Tibial nerve (tissue), 4 donors: ENCODE results near the gene RINL. TPM values are rescaled to one million over a fixed set of nuclear protein-coding genes. Genes with fewer than 3 reads are reported as not detected.

Source experiments
- DNase-seq, 2 donors: peaks; one replicate each; pipeline ENCODE4 v3.0.0-alpha.2; 2019; ENCODE audit warnings: low spot score in 2 of 2
- H3K27ac ChIP-seq, 4 donors: fragments of 200-600 bp; sonication (generic) in 3 of 4; one replicate each; pipeline ENCODE4 v1.5.1; 2017 to 2019; ENCODE audit warnings: mild to moderate bottlenecking in 1 of 4
- H3K27me3 ChIP-seq, 2 donors: fragments of 200-600 bp; sonication (generic) in 1 of 2; one replicate each; pipeline versions ENCODE4 v1.5.1 to v1.6.0; 2017 to 2019
- H3K36me3 ChIP-seq, 3 donors: fragments of 200-600 bp; sonication (generic); one replicate each; pipeline ENCODE4 v1.5.1; 2018 to 2019
- H3K4me1 ChIP-seq, 4 donors: fragments of 200-600 bp; sonication (generic) in 3 of 4; one replicate each; pipeline ENCODE4 v1.5.1; 2017 to 2019
- H3K4me3 ChIP-seq, 4 donors: fragments of 200-600 bp; sonication (generic) in 3 of 4; one replicate each; pipeline ENCODE4 v1.5.1; 2017 to 2019; ENCODE audit warnings: mild to moderate bottlenecking in 1 of 4, moderate library complexity in 1 of 4
- H3K9me3 ChIP-seq, 4 donors: fragments of 200-600 bp; sonication (generic) in 3 of 4; one replicate each; pipeline ENCODE4 v1.5.1; 2017 to 2019
- CTCF ChIP-seq, 5 experiments: fragments of 200-600 bp in 3 of 5; fragments of 450-650 bp in 2 of 5; sonication (generic) in 3 of 5; IDR thresholded peaks; one replicate each; pipeline ENCODE4 v1.5.1; 2016 to 2019; ENCODE audit warnings: antibody characterized with exemption in 5 of 5, mild to moderate bottlenecking in 3 of 5, moderate library complexity in 2 of 5
- EP300 ChIP-seq, 2 donors: sonication (generic); formaldehyde crosslinking; IDR thresholded peaks; one replicate each; pipeline ENCODE4 v1.6.1; 2017; ENCODE audit warnings: antibody characterized with exemption in 2 of 2, mild to moderate bottlenecking in 1 of 2
- POLR2A ChIP-seq, 2 donors: fragments of 450-650 bp; IDR thresholded peaks; one replicate each; pipeline ENCODE4 v1.6.1; 2017; ENCODE audit warnings: antibody characterized with exemption in 2 of 2, mild to moderate bottlenecking in 2 of 2, moderate library complexity in 2 of 2
- WGBS, 2 donors: methylation state at CpG; one replicate each; pipeline ENCODE4 v1.1.5; 2018; 5-methylcytosine and 5-hydroxymethylcytosine counted together
- total RNA-seq, 4 donors: library from RNA; depleted of rRNA; stranded (reverse); fragments of >200 nt; gene quantifications; one replicate each; pipeline ENCODE4 v1.1.0, GENCODE V29; 2016

RINL gene
- total RNA-seq, 4 donors from 2014 or later = 8.4 to 28.8 (median 11.6) TPM

GRCh38 chr19:38849860-38850435 lies 28.1 kb downstream of the RINL start, which contains the start of gene HNRNPL:
Gene HNRNPL, minus strand, starts transcription at chr19:38849986. Its CDS starts 20 bp downstream, at chr19:38849966.
- Histone ChIP-seq H3K4me3 (peak within 1 kb of the TSS; percentile 50 to 100 (median 87)), H3K9me3 (no peaks in the 10 kb centered on the region), H3K27me3 (no peaks in the 10 kb centered on the region), H3K27ac (peak within 1 kb of the TSS; percentile 98 to 100 (median 100)), H3K4me1 (peaks cover 0 to 56% (median 33%) of the 10 kb centered on the region in 4 donors), H3K36me3 (peaks cover 0 to 29% (median 22%) of the 10 kb centered on the region in 3 donors)
- no peak for DNase-seq
- whole genome bisulfite sequencing, 2 donors = 0 to 1% methylated on average over 28 to 40 of the region's 50 CpGs
- TF ChIP-seq EP300 (IDR thresholded peaks at IDR 0.05) = peak; percentile 43 to 93
- peak; percentile 43 to 84 (median 66) for TF ChIP-seq CTCF (IDR thresholded peaks at IDR 0.05)
- peak; percentile 93 to 98 for TF ChIP-seq POLR2A (IDR thresholded peaks at IDR 0.05)

GRCh38 chr19:38849147-38849859 lies 28.8 kb downstream of the RINL start:
- peak; percentile 93 to 94 for DNase-seq
- H3K4me1 ChIP-seq = peaks cover 0 to 63% (median 33%) of the 10 kb centered on the region in 4 donors
- H3K9me3 ChIP-seq = no peaks in the 10 kb centered on the region
- H3K27me3 ChIP-seq = no peaks in the 10 kb centered on the region
- peak overlapping the region; percentile 50 to 100 (median 81) for H3K4me3 ChIP-seq
- TF ChIP-seq EP300 (IDR thresholded peaks at IDR 0.05) = peak; percentile 73 to 88
- no peak for TF ChIP-seq CTCF (IDR thresholded peaks at IDR 0.05)
- H3K27ac ChIP-seq = peak overlapping the region; percentile 98 to 100 (median 100)
- peaks cover 5 to 35% (median 29%) of the 10 kb centered on the region in 3 donors for H3K36me3 ChIP-seq
- 0% methylated on average over 31 to 38 of the region's 76 CpGs for WGBS, 2 donors

DNA sequence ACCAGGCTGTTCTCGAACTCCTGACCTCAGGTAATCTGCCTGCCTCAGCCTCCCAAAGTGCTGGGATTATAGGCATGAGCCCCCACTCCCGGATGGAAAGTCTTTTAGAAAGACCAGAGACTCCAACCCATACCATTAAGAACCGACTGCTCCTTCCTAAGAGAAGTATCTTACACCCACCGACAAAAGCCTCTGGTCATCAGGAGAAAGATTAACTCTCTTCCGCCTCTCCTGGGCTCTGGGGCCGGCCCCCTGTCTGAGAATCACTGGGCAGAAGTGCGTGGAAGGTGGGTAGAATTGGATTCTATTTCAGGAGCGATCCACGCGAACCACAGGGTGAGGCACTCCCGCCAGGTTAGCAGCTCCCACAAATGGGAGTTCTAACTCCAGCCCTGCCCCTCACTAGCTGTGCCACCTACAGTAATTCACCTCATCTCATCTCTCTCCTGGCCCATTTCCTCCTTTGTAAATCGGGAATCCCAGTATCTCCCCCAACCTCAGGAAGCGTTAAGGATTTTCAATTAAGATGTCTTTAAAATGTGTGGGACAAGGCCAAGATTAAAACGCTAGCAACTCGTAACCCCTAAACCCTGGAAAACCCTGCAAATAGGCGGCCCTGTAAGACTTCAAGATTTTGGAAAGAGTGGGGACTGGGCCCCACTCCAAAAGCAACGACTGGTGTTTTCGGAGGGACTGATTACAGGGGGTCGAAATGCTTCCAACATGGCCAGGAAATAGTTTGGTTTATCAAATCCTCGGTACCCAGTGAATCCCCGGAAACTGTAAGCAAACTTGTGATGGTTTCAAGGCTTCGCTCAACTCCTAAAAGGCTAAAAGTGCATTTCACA lies 29.6 kb downstream of the RINL start:
- no peak for TF ChIP-seq EP300 (IDR thresholded peaks at IDR 0.05)
- no peak for TF ChIP-seq CTCF (IDR thresholded peaks at IDR 0.05)
- TF ChIP-seq POLR2A (IDR thresholded peaks at IDR 0.05) = no peak
- Histone ChIP-seq H3K4me1 (peaks cover 0 to 71% (median 33%) of the 10 kb centered on the region in 4 donors), H3K4me3 (peak overlapping the region; percentile 50 to 100 (median 81)), H3K27me3 (no peaks in the 10 kb centered on the region), H3K27ac (peak overlapping the region; percentile 98 to 100 (median 100)), H3K36me3 (peaks cover 7 to 43% (median 37%) of the 10 kb centered on the region in 3 donors), H3K9me3 (no peaks in the 10 kb centered on the region)
- 17 to 21% methylated on average over 22 of the region's 22 CpGs for WGBS, 2 donors
- DNase-seq = no peak

DNA sequence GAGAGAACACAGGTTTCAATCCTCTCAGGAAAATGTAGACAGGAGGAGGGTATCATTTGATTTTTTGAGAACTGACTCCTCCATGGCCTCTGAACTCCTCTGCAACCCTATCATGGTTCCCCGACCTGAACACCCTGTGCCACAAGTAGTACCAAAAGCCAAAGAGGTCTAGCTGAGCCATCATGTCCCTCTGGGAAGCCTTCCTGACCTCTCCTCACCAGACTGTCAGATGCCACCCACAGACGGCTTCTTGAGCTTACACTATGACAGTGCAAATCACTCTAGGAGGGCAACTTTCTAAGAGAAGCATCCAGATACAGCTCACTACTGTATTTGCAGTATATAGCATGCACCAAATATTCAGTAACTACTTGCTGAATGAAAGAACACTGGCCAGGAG lies 32.0 kb downstream of the RINL start:
- 61 to 66% methylated on average over 2 of the region's 2 CpGs for WGBS, 2 donors
- no peak overlapping the region for H3K4me3 ChIP-seq
- H3K27ac ChIP-seq = no peak overlapping the region
- H3K27me3 ChIP-seq = no peaks in the 10 kb centered on the region
- no peak for TF ChIP-seq POLR2A (IDR thresholded peaks at IDR 0.05)
- TF ChIP-seq EP300 (IDR thresholded peaks at IDR 0.05) = no peak
- no peak for TF ChIP-seq CTCF (IDR thresholded peaks at IDR 0.05)
- no peak for DNase-seq
- H3K4me1 ChIP-seq = peaks cover 0 to 67% (median 29%) of the 10 kb centered on the region in 4 donors
- peaks cover 19 to 67% (median 60%) of the 10 kb centered on the region in 3 donors for H3K36me3 ChIP-seq
- H3K9me3 ChIP-seq = no peaks in the 10 kb centered on the region
